ENCODE measurements around the gene SLC7A7.
"Not testable (repeated sequence)": the region's sequence is repeated elsewhere in the genome, so short reads cannot be mapped to it uniquely, and the experiment has no call there.

Gene SLC7A7

GRCh38 chr14:22740020-22740419 is 75.2 kb downstream of the SLC7A7 start:
- no peak for TF ChIP-seq CTCF (conservative IDR thresholded peaks at IDR 0.05)
- H3K27ac ChIP-seq = no peak overlapping the region

GRCh38 chr14:22739423-22739822 is 75.8 kb downstream of the SLC7A7 start:
- no peak for TF ChIP-seq CTCF (conservative IDR thresholded peaks at IDR 0.05)
- no peak overlapping the region for H3K27ac ChIP-seq

- no peak for TF ChIP-seq CTCF (conservative IDR thresholded peaks at IDR 0.05)
- H3K27ac ChIP-seq = no peak overlapping the region
These were observed 78.2 kb downstream of the SLC7A7 start for GRCh38 chr14:22737052-22737451.

- H3K27ac ChIP-seq = not testable (repeated sequence)
These were observed 78.9 kb downstream of the SLC7A7 start for GRCh38 chr14:22736384-22736783.

GRCh38 chr14:22735096-22735495 is 80.1 kb downstream of the SLC7A7 start:
- H3K27ac ChIP-seq = no peak overlapping the region
- no peak for TF ChIP-seq CTCF (conservative IDR thresholded peaks at IDR 0.05)

GRCh38 chr14:22733829-22734228 is 81.4 kb downstream of the SLC7A7 start:
- TF ChIP-seq CTCF (conservative IDR thresholded peaks at IDR 0.05) = no peak

GRCh38 chr14:22732062-22732461 is 83.2 kb downstream of the SLC7A7 start:
- H3K27ac ChIP-seq = not testable (repeated sequence)

More at GRCh38 chr14:22733829-22734228, 81.4 kb downstream of the SLC7A7 start:
- no peak overlapping the region for H3K27ac ChIP-seq

- no peak for TF ChIP-seq CTCF (conservative IDR thresholded peaks at IDR 0.05)
- H3K27ac ChIP-seq = no peak overlapping the region
These were observed 89.2 kb downstream of the SLC7A7 start for GRCh38 chr14:22726012-22726411.

GRCh38 chr14:22725374-22725773 is 89.9 kb downstream of the SLC7A7 start:
- not testable (repeated sequence) for H3K27ac ChIP-seq

GRCh38 chr14:22724847-22725246 is 90.4 kb downstream of the SLC7A7 start:
- not testable (repeated sequence) for H3K27ac ChIP-seq

All from VCaP (cell line).